GM10248 (cell line): ENCODE data around the gene SMAD3.

Experiments used
- CTCF ChIA-PET: fragments of 300-600 bp; sonication (Branson Sonifier 250); formaldehyde crosslinking; extraction: SDS; loops from one replicate; lab custom pipeline; 2021; ENCODE audit warnings: antibody characterized with exemption; lab: Yijun Ruan, JAX
- POLR2A ChIA-PET: fragments of 350-650 bp; sonication (Branson Sonifier 250); formaldehyde crosslinking; extraction: SDS; loops from one replicate; lab custom pipeline; 2020; ENCODE audit warnings: antibody characterized with exemption; lab: Yijun Ruan, JAX
- DNase-seq: peaks from one replicate; pipeline ENCODE4 v3.0.0; 2012; ENCODE audit errors: extremely low spot score
- CTCF ChIP-seq: IDR thresholded peaks from 2 replicates; pipeline ENCODE4 v1.5.1; 2012; ENCODE audit warnings: mild to moderate bottlenecking, low read depth; ENCODE audit errors: extremely low read depth, missing control alignments, control extremely low read depth

Gene SMAD3

GRCh38 chr15:67154249-67154648, 88.8 kb downstream of the SMAD3 start:
- no peak for TF ChIP-seq CTCF
- CTCF ChIA-PET: no interaction called here
- DNase-seq: no peak
- POLR2A ChIA-PET: no interaction called here

- no peak for TF ChIP-seq CTCF
- ChIA-PET CTCF (interaction anchor here (1.2 kb wide), 1 partner anchor 75 kb away, joined by 3 read pairs; no protein-coding TSS in a partner anchor), POLR2A (no interaction called here)
- no peak for DNase-seq
Observed at GRCh38 chr15:67156426-67156825, 91.0 kb downstream of the SMAD3 start.

- CTCF ChIA-PET: no interaction called here
- DNase-seq: no peak
Observed at GRCh38 chr15:67156834-67157233, 91.4 kb downstream of the SMAD3 start.

GRCh38 chr15:67157521-67158252, 92.3 kb downstream of the SMAD3 start:
- ChIA-PET CTCF (interaction anchor here (1.1 kb wide), 1 partner anchor 10 kb away, joined by 4 read pairs; no protein-coding TSS in a partner anchor), POLR2A (no interaction called here)
- DNase-seq: no peak
- no peak for TF ChIP-seq CTCF

More at GRCh38 chr15:67156834-67157233, 91.4 kb downstream of the SMAD3 start:
- POLR2A ChIA-PET: no interaction called here
- no peak for TF ChIP-seq CTCF

GRCh38 chr15:67158367-67158766, 93.0 kb downstream of the SMAD3 start:
- POLR2A ChIA-PET: no interaction called here
- no peak for TF ChIP-seq CTCF

GRCh38 chr15:67161412-67161811, 96.0 kb downstream of the SMAD3 start:
- TF ChIP-seq CTCF: no peak
- POLR2A ChIA-PET: no interaction called here
- no peak for DNase-seq

More at GRCh38 chr15:67158367-67158766, 93.0 kb downstream of the SMAD3 start:
- CTCF ChIA-PET: interaction anchor here (1.1 kb wide), 1 partner anchor 9 kb away, joined by 4 read pairs; no protein-coding TSS in a partner anchor
- DNase-seq: no peak

More at GRCh38 chr15:67161412-67161811, 96.0 kb downstream of the SMAD3 start:
- CTCF ChIA-PET: interaction anchor here (0.6 to 1.8 kb wide), 6 partner anchors 12 to 51 kb away, joined by 3 to 6 read pairs (median 3); no protein-coding TSS in a partner anchor
